T47D (cell line): ENCODE results near the gene SLC26A5.

Source experiments
- DNase-seq, 2 experiments: peaks; one replicate each; pipeline versions ENCODE4 v3.0.0 to v3.0.0-alpha.2; 2011 to 2012; ENCODE audit warnings: low read depth in 1 of 2, low spot score in 1 of 2
- JUND ChIP-seq: IDR thresholded peaks from 2 replicates; pipeline ENCODE4 v1.6.1; 2012; ENCODE audit warnings: low read depth
- in situ Hi-C: cut with HindIII; loops from 2 replicates; pipeline ENCODE4 v1.10.0; 2016; ENCODE audit warnings: low sequenced_read_pairs, low pct_unique_long_range_greater_than_20kb

The SLC26A5 gene

GRCh38 chr7:103394566-103394965 lies 51.4 kb downstream of the SLC26A5 start:
- DNase-seq = peak in 1 of 2 experiments; percentile 76
- in situ Hi-C loops = no loop called here
- TF ChIP-seq JUND = no peak

DNA sequence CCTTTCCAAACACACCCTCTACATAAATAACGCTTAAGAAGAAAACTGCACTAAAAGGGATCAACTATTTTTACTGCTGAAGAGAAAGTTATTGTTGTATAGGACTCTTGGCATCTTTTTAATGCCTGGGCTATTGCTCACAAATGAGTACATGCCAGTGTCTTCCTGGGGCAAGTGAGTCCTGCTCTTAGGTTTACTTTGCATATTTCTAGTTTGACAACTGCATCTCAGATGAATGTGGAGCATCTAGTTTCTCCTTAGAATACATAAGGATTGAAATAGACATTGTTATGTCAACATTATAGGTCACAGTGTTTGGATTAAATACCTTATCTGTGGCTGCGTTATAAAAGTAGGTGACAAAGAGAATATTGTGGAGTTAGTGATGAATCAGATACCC lies 54.0 kb downstream of the SLC26A5 start:
- in situ Hi-C loops = no loop called here
- TF ChIP-seq JUND = no peak
- peak in 1 of 2 experiments; percentile 55 for DNase-seq

- no peak for TF ChIP-seq JUND
- no peak for DNase-seq
- in situ Hi-C loops = no loop called here
Observed at GRCh38 chr7:103391150-103391549, 54.9 kb downstream of the SLC26A5 start.

DNA sequence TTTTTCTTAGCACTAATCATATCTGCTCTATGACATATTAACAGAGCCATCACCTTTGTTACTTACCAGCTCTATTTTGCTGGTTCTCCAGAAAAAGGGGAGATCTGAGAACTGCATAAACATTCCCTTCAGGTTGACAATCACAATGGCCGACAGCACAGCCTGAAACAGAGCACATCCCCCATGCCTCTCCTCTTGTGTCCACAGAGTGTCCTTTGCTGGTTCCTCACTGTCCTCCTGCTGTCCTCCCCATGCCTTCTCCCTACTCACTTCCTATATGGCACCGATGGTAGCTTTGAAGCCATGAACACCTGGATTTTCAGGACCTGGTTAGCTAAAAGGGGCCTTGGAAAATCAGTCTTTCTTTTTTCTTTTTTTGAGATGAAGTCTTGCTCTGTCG lies 56.7 kb downstream of the SLC26A5 start:
- DNase-seq = no peak
- in situ Hi-C loops = no loop called here
- TF ChIP-seq JUND = no peak

DNA sequence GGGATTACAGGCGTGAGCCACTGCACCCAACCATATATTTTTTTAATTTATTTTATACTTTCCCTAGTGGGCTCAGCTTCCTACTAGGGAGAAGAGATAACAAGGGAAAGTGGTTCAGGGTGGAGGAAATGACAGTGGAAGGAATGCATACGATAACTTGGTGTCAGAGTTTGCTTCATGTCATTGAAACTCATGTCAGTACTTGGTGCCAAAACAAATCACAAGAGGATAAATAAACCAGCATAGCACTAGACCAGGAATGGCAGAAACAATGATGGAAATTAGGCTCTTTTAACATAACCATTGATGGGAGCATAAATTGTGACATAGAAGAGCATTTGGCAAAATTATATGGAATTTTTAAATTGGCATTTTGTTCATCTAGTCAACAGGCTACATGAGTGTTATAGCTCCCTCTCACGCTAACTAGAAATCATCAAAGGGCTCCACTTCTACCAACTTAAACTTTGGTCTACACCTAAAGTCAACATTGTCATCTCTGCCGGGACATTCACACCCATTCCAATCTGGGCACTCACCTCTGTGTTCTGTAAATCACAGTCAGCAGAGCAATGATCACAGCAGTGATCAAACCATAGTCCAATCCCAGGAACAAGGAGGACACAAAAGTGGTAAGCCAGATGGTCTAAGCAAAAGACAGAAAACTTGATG lies 57.4 kb downstream of the SLC26A5 start:
- no peak for TF ChIP-seq JUND
- in situ Hi-C loops = no loop called here
- DNase-seq = no peak

DNA sequence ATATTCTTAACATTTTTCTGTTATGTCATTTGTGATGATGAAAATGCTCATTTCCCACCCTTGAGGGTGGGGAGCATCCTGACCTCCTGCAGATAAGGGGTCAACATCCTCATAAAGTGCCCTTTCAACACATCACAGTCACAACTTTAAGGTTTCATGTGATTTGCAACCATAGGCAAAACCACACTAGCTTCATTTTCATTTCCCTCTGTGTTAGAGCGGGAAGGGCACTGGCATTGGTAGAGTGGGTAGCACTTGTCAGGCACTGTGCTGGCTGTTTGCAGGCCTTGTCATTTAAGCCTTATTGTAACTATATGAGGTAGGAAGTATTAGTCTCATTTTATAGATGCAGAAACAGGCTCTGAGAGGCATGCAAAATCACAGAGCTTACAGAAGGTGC lies 58.8 kb downstream of the SLC26A5 start:
- in situ Hi-C loops = no loop called here
- TF ChIP-seq JUND = no peak
- DNase-seq = no peak

GRCh38 chr7:103382032-103382402 lies 64.0 kb downstream of the SLC26A5 start:
- no peak for TF ChIP-seq JUND
- no peak for DNase-seq
- in situ Hi-C loops = no loop called here

DNA sequence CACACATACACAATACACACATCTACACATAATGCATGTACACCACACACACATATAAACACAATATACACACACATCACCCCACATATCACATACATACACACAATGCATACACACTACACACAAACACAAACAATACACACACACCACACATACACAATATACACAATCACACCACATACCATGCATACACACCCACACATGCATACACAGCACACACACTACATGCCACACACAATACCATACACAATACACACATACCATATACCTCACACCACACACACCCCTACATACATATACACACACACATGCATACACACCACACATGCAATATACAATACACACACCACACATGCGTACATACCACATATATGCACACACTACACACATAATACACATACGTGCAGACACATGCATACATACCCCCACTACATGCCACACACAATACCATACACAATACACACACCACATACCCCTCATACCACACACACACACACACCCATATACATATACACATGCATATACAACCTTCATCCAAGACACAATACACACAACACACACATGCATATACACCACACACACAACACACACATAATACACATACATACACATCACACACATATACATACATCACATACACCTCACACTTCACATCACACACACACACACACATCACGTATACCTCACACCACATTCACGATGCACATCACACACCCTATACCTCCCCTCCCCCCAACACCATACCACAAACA lies 64.6 kb downstream of the SLC26A5 start:
- no peak for DNase-seq
- TF ChIP-seq JUND = no peak
- in situ Hi-C loops = no loop called here

GRCh38 chr7:103380395-103381191 lies 65.4 kb downstream of the SLC26A5 start:
- in situ Hi-C loops = no loop called here
- DNase-seq = no peak
- no peak for TF ChIP-seq JUND

GRCh38 chr7:103379270-103379975 lies 66.6 kb downstream of the SLC26A5 start:
- TF ChIP-seq JUND = no peak
- no peak for DNase-seq
- in situ Hi-C loops = no loop called here

DNA sequence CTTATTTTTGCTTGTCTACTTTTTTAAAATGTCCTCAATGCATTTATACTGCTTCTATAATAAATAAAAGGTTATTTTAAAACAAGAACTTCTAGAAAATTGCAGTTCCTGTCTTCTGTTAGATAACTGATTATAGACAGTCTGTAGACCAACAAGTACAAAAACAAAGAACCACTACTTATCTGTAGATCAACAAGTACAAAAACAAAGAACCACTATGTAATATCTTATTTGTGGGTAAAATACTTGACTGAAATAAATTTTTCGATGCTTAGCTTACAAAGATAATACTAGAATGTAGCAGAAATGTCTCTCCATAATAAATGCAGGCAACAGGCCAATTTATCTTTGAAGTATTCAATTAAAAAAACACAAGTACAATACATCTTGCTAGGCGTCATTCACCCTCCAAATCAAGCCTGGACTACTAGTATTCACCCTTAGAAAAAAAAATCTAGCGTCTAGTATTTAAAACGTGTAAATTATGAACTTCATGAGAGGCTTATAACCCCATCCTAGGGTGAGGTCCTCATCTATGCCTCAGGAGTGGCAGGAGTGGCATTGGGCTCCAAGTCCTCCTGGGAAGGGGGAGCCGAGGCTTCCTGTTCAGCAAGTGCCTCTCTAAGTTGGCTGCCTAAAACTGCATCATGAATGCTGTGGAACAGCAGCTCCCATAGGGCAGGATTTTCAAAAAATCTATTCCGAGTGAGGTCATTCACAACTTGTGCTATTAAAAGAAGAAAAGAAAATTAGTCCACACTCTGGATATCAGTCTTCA lies 72.0 kb downstream of the SLC26A5 start:
- TF ChIP-seq JUND = no peak
- DNase-seq = no peak
- in situ Hi-C loops = no loop called here

GRCh38 chr7:103369432-103369831 lies 76.6 kb downstream of the SLC26A5 start:
- no peak for DNase-seq
- no peak for TF ChIP-seq JUND
- in situ Hi-C loops = no loop called here
